Fibroblast of skin of right biceps (primary cell): ENCODE measurements around the gene E2F6.
"Not testable (repeated sequence)": the region's sequence is repeated elsewhere in the genome, so short reads cannot be mapped to it uniquely, and the experiment has no call there.

Experiments used
- DNase-seq: peaks from one replicate; pipeline ENCODE4 v3.0.0-alpha.2; 2013

The E2F6 gene

DNA sequence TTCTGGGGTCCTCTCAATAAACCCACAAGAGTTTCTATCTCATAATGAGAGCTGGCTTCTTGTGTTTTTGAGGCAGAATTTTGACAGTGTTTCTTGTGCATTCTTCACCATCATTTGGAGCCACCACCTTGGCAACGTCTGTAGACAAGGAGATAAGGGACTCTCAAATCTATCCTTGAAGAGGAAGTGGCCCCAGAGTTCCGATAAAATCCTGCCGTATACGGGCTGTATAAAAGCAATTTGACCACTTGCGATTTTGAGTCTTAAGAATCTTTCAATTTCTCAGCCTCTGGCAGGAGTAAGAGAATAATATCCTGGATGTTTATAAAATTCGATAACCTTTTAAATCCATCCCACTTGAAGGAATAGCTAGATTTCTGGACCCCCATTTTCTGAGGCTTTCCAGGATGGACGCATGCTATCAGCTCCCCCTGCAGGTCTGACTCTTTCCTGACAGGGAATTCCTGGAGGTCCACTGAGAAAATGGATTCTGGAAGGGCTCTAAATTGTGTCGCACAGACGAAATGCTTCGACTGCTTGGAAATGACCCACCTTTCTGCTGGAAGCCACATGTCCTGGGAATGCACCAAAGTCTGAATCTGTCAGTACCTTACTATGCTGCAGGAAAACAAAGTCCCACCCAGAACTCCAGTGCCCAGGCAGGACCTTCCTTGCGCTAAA, 54.1 kb downstream of the E2F6 start:
- DNase-seq: peak; percentile 56

- no peak for DNase-seq
Measured at GRCh38 chr2:11411244-11411643, 54.7 kb downstream of the E2F6 start.

- peak; percentile 33 for DNase-seq
Measured at GRCh38 chr2:11410101-11410500, 55.9 kb downstream of the E2F6 start.

- DNase-seq: no peak
Measured at GRCh38 chr2:11409572-11409959, 56.4 kb downstream of the E2F6 start.

GRCh38 chr2:11408959-11409571, 56.9 kb downstream of the E2F6 start:
- DNase-seq: peak; percentile 33

GRCh38 chr2:11407413-11407812, 58.5 kb downstream of the E2F6 start:
- no peak for DNase-seq

DNA sequence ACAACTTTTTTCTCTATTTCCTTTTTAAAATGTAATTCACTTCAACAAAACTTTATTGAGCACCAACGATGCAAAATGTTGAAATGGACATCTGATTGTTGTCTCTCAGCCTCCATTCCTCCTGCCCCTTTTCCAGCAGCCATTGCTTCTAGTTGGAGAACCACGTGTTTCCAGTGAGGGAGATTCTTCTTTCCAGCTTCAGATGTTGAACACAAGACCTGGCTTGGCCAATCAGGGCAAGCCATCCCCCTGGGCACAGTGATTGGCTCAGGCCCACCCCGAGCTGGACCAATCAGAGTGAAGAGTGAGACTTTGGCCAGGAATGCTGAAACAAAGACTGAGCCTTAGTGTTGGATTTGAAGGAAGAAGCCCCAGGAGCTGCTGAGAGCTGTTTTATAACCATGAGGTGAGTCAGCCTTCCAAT, 59.0 kb downstream of the E2F6 start:
- peak; percentile 95 for DNase-seq

DNA sequence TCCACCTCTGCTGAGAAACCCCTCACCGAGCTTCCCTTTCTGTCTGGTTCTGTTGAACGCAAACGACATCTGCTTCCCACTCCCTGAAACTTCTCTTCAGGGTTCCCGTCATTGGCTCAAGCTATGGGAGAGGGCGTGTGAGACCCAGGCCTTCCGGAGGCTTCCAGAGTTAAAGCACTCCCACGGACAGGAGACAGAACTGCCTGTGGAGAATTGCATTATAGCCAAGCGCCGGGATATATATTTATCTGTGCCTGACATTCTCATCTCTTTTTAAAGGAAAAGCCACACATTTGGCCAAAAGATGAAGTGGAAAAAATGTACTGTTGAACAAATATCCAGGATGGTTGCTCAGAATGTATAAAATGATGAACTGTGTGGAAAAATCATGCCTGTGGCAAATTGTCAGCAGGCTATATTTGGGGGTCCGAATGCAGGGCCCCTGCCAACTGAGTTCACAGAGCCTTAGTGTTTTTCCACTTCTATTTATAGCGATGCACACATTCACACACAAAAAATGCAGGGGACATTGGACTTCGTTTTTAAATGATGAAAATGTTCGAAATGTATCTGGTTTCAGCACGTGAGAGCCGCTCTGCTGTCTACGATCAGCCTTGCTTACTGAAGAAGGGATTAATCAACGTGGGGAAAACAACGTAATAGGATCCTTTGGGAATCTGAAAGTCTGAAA, 59.5 kb downstream of the E2F6 start:
- DNase-seq: peak; percentile 85

GRCh38 chr2:11405599-11406266, 60.2 kb downstream of the E2F6 start:
- no peak for DNase-seq

DNA sequence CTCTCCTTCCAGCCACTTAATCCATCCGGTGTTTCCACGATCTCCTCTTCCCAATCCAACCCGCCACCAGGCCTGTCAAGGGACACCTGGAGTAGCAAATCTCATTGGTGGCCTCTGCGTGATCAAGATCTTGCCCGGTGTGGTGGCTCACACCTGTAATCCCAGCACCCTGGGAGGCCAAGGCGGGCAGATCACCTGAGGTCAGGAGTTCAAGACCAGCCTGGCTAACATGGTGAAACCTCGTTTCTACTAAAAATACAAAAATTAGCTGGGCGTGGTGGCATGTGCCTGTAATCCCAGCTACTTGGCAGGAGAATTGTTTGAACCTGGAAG, 60.9 kb downstream of the E2F6 start:
- not testable (repeated sequence) for DNase-seq

- no peak for DNase-seq
Measured at GRCh38 chr2:11404376-11405073, 61.4 kb downstream of the E2F6 start.

DNA sequence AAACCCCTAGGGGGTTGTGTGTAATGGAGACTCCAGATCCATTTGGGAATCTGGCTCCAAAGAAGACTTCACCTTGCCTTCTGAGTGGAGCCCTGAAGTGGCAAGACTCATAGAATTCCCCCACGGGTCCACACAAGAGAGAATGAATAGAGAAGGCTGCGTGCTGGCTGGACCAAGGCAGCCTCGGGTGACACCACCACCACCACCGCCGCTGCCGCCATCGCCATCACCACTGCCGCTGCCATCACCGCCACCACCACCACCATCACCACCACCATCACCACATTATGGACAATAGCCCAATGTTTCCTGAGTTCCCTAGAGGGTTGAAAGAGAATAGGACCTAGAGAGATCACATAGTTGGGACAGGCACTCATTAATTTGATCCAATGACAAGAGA, 63.5 kb downstream of the E2F6 start:
- DNase-seq: no peak

GRCh38 chr2:11399438-11399762, 66.6 kb downstream of the E2F6 start:
- DNase-seq: no peak

DNA sequence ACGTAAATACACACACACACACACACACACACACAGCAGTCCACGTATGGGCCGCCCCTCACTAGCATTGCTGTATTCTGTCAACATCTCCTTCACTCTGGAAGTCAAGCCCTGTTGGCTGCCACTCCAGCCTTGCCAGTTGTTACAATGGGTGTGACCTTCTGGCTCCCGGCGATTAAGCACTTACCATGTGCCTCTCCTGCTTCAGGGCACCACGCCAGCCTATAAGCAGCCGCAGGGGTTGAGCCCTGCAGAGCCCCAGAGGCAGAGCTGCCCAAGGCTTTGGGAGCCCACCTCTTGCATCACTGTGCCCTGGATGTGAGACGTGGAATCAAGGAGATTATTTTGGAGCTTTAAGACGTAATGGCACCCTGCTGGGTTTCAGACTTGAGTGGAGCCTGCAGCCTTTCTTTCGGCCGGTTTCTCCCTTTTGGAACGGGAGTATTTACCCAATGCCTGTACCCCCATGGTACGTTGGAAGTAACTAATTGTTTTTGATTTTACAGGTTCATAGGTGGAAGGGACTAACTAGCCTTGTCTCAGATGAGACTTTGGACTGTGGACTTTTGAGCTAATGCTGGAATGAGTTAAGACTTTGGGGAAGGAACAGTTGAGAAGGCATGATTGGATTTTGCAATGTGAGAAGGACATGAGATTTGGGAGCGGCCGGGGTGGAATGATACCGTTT, 67.1 kb downstream of the E2F6 start:
- no peak for DNase-seq

DNA sequence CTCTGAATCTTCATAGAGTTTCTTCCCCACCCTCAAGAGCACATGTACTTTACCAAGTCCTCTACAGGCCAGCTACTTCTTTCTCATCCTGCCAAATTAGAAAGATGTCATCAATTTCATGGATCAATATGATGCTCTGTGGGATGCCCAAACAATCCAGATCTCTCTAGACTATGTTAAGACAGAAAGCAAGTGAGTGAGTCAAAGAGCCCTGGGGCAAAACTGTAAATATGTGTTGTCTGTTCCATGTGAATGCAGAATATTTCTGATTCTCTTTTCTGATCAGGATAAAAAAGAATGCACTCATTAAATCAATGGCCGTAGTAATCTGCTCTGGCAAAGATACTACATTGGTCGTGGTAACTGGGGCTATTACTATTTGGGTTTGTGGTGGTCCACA, 68.4 kb downstream of the E2F6 start:
- DNase-seq: no peak

DNA sequence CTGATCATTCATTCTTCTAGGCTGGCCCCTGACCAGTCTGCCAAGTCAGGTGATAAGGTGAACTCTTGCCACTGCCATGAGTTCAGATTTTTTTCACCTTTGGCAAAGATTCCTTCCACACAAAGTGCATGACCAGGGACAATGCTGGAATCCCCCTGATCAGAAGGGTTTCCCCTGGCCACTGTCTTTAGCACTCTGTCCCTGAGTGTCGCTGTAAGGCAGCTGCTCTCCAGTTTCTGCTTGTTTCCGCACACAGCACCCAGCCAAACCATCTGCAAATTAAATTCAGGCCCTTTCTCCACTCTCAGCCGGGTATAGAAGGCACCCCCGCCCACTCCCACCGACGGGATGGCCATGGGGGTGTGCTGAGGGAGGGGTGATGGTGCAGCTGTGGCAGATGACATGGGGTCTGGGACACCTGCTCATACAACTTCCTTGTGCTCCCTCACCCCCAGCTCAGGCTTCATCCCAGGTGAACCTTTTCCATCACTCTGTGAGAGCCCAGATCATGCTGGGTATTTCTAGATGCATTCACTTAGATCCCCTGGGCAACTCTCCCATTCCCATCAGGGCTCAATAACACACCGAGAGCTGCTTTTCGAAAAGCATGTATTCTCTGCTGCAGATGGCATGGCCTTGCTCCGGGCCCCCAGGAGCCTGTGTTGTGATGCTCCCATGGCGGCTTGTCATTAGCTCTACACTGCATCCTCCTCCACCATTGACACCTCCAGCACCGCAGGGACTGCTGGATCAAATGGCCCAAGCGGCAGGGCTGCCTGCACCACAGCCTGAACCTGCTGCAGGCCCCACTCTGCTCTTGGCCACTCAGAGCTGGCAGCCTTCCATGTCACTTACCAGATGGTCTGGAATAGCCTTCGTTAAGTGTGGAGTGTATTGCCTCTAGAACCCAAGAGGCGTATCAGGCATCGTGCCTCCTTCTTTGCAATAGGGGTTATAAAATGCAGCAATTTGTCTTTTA, 69.2 kb downstream of the E2F6 start:
- DNase-seq: no peak

DNA sequence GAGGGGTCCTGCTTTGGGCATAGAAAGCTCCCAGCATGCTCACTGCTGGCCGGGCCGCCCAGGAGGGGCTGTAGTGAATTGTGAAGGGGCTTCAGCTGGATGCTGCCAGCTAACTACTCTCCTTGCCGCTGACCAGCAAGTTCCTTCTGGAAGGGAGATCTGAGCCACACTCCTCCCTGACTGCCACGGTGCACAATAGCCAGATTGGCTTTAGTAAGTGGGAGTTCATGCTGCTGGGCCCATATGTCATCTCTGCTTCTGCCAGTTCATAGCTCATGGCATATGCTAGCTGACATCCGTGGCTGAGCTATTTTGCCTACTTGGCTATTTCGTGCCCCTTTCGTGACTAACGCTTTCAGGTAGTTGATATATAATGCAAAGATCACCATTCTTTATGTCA, 69.9 kb downstream of the E2F6 start:
- no peak for DNase-seq

DNA sequence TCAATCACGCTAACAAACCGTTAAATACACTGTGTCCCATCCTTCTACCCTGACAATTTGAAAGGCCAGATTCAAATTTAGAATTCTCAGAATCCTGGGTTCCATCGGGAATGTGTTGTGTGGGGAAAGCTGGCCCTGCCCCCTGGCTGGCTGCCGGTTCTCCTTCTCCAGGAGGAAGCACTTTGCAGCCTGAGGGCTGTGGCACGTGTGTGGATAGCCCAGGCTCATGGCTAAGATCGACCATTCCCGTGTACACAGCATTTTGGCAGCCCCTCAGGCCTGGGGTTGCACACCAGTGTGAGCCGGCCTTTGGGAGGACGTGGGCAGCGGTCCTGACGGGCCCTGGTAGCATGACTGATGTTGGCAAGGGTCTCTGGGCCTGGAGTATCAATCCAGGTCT, 70.6 kb downstream of the E2F6 start:
- DNase-seq: no peak
